GM12878 (cell line): Measurements from ENCODE around the gene MIA3. TPM values are rescaled to one million over a fixed set of nuclear protein-coding genes. Genes with fewer than 3 reads are reported as not detected.
A peak's percentile ranks its signal among the peaks of the same experiment; 100 is the strongest.

Experiments
- BCL3 ChIP-seq: IDR thresholded peaks from 2 replicates; pipeline ENCODE4 v1.6.1; 2011; ENCODE audit warnings: borderline replicate concordance, low read depth, mild to moderate bottlenecking, moderate library complexity, low read length; ENCODE audit not compliant: insufficient read depth, poor library complexity, severe bottlenecking
- BRCA1 ChIP-seq: IDR thresholded peaks from 2 replicates; pipeline ENCODE4 v1.6.1; 2011; ENCODE audit warnings: low read depth, low read length, improper control_type of control experiment
- CBX3 ChIP-seq: fragments of 200-600 bp; sonication (generic); IDR thresholded peaks from 2 replicates; pipeline ENCODE4 v1.6.1; 2016; ENCODE audit warnings: low read depth, borderline replicate concordance
- CHD2 ChIP-seq: IDR thresholded peaks from 2 replicates; pipeline ENCODE4 v1.6.1; 2011; ENCODE audit warnings: low read depth, low read length, improper control_type of control experiment, borderline replicate concordance
- CREB1 ChIP-seq: IDR thresholded peaks from 2 replicates; pipeline ENCODE4 v1.6.1; 2012; ENCODE audit warnings: low read depth, mild to moderate bottlenecking, inconsistent platforms
- CUX1 ChIP-seq: IDR thresholded peaks from 2 replicates; pipeline ENCODE4 v1.6.1; 2012; ENCODE audit warnings: improper control_type of control experiment, low read depth, low read length; ENCODE audit not compliant: insufficient replicate concordance
- E4F1 ChIP-seq: fragments of 450-650 bp; IDR thresholded peaks from 2 replicates; pipeline ENCODE4 v1.6.1; 2018; ENCODE audit warnings: borderline replicate concordance, mild to moderate bottlenecking; ENCODE audit not compliant: partially characterized antibody
- FOXM1 ChIP-seq: IDR thresholded peaks from 2 replicates; pipeline ENCODE4 v1.6.1; 2012; ENCODE audit warnings: low read depth, mild to moderate bottlenecking, inconsistent platforms, low read length, moderate library complexity
- IKZF2 ChIP-seq, 2 experiments: fragments of 450-650 bp; IDR thresholded peaks; 2 replicates each; pipeline ENCODE4 v1.6.1; 2017; ENCODE audit warnings: mild to moderate bottlenecking in 2 of 2, moderate library complexity in 2 of 2
- IRF5 ChIP-seq: fragments of 450-650 bp; IDR thresholded peaks from 2 replicates; pipeline ENCODE4 v1.6.1; 2017; ENCODE audit warnings: borderline replicate concordance
- JUNB ChIP-seq: IDR thresholded peaks from 2 replicates; pipeline ENCODE4 v1.6.1; 2016; ENCODE audit warnings: antibody characterized with exemption, mild to moderate bottlenecking
- MAX ChIP-seq: IDR thresholded peaks from 2 replicates; pipeline ENCODE4 v1.6.1; 2012; ENCODE audit warnings: low read depth, low read length, improper control_type of control experiment
- MEF2A ChIP-seq: IDR thresholded peaks from 2 replicates; pipeline ENCODE4 v1.6.1; 2011; ENCODE audit warnings: low read depth, mild to moderate bottlenecking, low read length, moderate library complexity; ENCODE audit not compliant: insufficient read depth
- NFIC ChIP-seq: IDR thresholded peaks from 2 replicates; pipeline ENCODE4 v1.6.1; 2012; ENCODE audit warnings: low read depth, mild to moderate bottlenecking, inconsistent platforms, low read length, moderate library complexity
- RAD21 ChIP-seq: IDR thresholded peaks from 2 replicates; pipeline ENCODE4 v1.6.1; 2011; ENCODE audit warnings: mild to moderate bottlenecking, low read depth, low read length, moderate library complexity; ENCODE audit not compliant: insufficient read depth
- SPI1 ChIP-seq: IDR thresholded peaks from 2 replicates; pipeline ENCODE4 v1.6.1; 2011; ENCODE audit warnings: low read depth, mild to moderate bottlenecking, low read length, moderate library complexity, borderline replicate concordance; ENCODE audit not compliant: insufficient read depth
- TCF7 ChIP-seq: IDR thresholded peaks from 2 replicates; pipeline ENCODE4 v1.6.1; 2014; ENCODE audit warnings: antibody characterized with exemption, borderline replicate concordance
- ZNF217 ChIP-seq: fragments of 450-650 bp; IDR thresholded peaks from 2 replicates; pipeline ENCODE4 v1.6.1; 2017; ENCODE audit warnings: antibody characterized with exemption, mild to moderate bottlenecking
- ZZZ3 ChIP-seq: IDR thresholded peaks from 2 replicates; pipeline ENCODE4 v1.6.1; 2011; ENCODE audit warnings: low read depth; ENCODE audit not compliant: control insufficient read depth, insufficient read length
- polyA plus RNA-seq, 11 experiments: library from polyadenylated mRNA; depleted of rRNA in 4 of 11; unstranded in 6 of 11; stranded (reverse) in 5 of 11; fragments of >200 nt; fragmentation: Nextera tagmentation in 4 of 11; fragmentation: Illumina TruSeq in 1 of 11; extraction: Ambion mirVana in 4 of 11; extraction: Trizol in 1 of 11; gene quantifications; 1 replicate in 1 of 11; 2 replicates in 10 of 11; pipeline versions ENCODE4 v1.2.1 to v1.2.3, GENCODE V29; 2011 to 2016; ENCODE audit warnings: inconsistent platforms in 2 of 11, missing spikeins in 2 of 11, low read depth in 1 of 11
- total RNA-seq, 4 experiments: library from RNA; depleted of rRNA in 3 of 4; stranded (reverse); fragments of >200 nt in 3 of 4; fragmentation: Illumina TruSeq in 1 of 4; extraction: Trizol in 1 of 4; gene quantifications; 2 replicates each; pipeline versions ENCODE4 v1.2.1 to v1.2.3, GENCODE V29; 2013 to 2021

MIA3 gene
- total and polyA plus RNA-seq, 10 of the 15 experiments (the other 5 are each of a cell fraction or from before 2014, with no cell fraction given) = 12.9 to 50.8 (median 30.3) TPM

GRCh38 chr1:222653178-222653827 lies 35.4 kb downstream of the MIA3 start (continued):
- no peak for TF ChIP-seq E4F1
- TF ChIP-seq CBX3 = no peak
- no peak for TF ChIP-seq RAD21
- no peak for TF ChIP-seq BCL3
- no peak for TF ChIP-seq BRCA1
- no peak for TF ChIP-seq ZNF217
- TF ChIP-seq MAX = no peak
- TF ChIP-seq FOXM1 = peak; percentile 60; the same call in 1 of the 2 replicates
- peak; percentile 84 for TF ChIP-seq NFIC
- TF ChIP-seq IRF5 = no peak
- peak in 1 of 2 experiments; percentile 14; a peak in 1 of 4 replicates for TF ChIP-seq IKZF2 (IDR thresholded peaks at IDR 0.05)
- TF ChIP-seq CREB1 = 0 out of 2 replicates have a peak, but pooled peaks have one; percentile 40
- peak; percentile 53; the same call in 1 of the 2 replicates for TF ChIP-seq TCF7
- no peak for TF ChIP-seq CUX1
- 0 out of 2 replicates have a peak, but pooled peaks have one; percentile 18 for TF ChIP-seq MEF2A
- no peak for TF ChIP-seq CHD2
- no peak for TF ChIP-seq ZZZ3
- peak; percentile 71 for TF ChIP-seq JUNB
- TF ChIP-seq SPI1 = peak; percentile 64
